Loucy (cell line): ENCODE measurements around the gene PKHD1.

Source experiments
- H2AFZ ChIP-seq: fragments of 200-600 bp; sonication (generic); 2 replicates; pipeline ENCODE4 v1.6.0; 2016; ENCODE audit warnings: antibody characterized with exemption, mild to moderate bottlenecking, low read length, moderate library complexity
- H3F3A ChIP-seq: fragments of 200-600 bp; 2 replicates; pipeline ENCODE4 v1.6.0; 2016; ENCODE audit warnings: antibody characterized with exemption, low read depth, mild to moderate bottlenecking
- H3K27me3 ChIP-seq: fragments of 200-600 bp; sonication (generic); 2 replicates; pipeline ENCODE4 v1.6.1; 2014; ENCODE audit warnings: low read length, mild to moderate bottlenecking; ENCODE audit not compliant: insufficient read depth, poor library complexity, severe bottlenecking
- H3K36me3 ChIP-seq: fragments of 200-600 bp; sonication (generic); 2 replicates; pipeline ENCODE4 v1.6.1; 2016; ENCODE audit warnings: low read length; ENCODE audit not compliant: insufficient read depth
- H3K4me1 ChIP-seq: fragments of 200-600 bp; sonication (generic); 2 replicates; pipeline ENCODE4 v1.5.1; 2014; ENCODE audit warnings: low read length, mild to moderate bottlenecking; ENCODE audit not compliant: insufficient read depth, poor library complexity, severe bottlenecking
- H3K4me2 ChIP-seq: fragments of 200-600 bp; sonication (generic); 2 replicates; pipeline ENCODE4 v1.6.0; 2014; ENCODE audit warnings: antibody characterized with exemption, low read length, low read depth, mild to moderate bottlenecking; ENCODE audit not compliant: poor library complexity, severe bottlenecking
- H3K4me3 ChIP-seq: fragments of 200-600 bp; sonication (generic); 2 replicates; pipeline ENCODE4 v1.5.1; 2014; ENCODE audit warnings: low read length, mild to moderate bottlenecking, mixed read lengths; ENCODE audit not compliant: poor library complexity, severe bottlenecking
- H3K79me2 ChIP-seq: fragments of 200-600 bp; sonication (generic); 2 replicates; pipeline ENCODE4 v1.6.1; 2014; ENCODE audit warnings: low read length; ENCODE audit not compliant: insufficient read depth
- H3K9ac ChIP-seq: fragments of 200-600 bp; sonication (generic); 2 replicates; pipeline ENCODE4 v1.6.0; 2014; ENCODE audit warnings: mild to moderate bottlenecking, low read depth, low read length, moderate library complexity; ENCODE audit not compliant: poor library complexity, severe bottlenecking
- H3K9me2 ChIP-seq: fragments of 200-600 bp; sonication (generic); replicated peaks from 2 replicates; pipeline ENCODE4 v1.6.1; 2016; ENCODE audit warnings: low read depth, low read length, mixed read lengths
- H3K9me3 ChIP-seq: fragments of 200-600 bp; sonication (generic); 2 replicates; pipeline ENCODE4 v1.6.1; 2014; ENCODE audit warnings: mild to moderate bottlenecking, antibody characterized with exemption, low read length, low read depth; ENCODE audit not compliant: insufficient read depth
- H4K20me1 ChIP-seq: fragments of 200-600 bp; sonication (generic); 2 replicates; pipeline ENCODE4 v1.6.0; 2014; ENCODE audit warnings: antibody characterized with exemption, low read length, mild to moderate bottlenecking; ENCODE audit not compliant: insufficient read depth, poor library complexity, severe bottlenecking
- EZH2phosphoT487 ChIP-seq: fragments of 200-600 bp; IDR thresholded peaks from 2 replicates; pipeline ENCODE4 v1.6.1; 2018; ENCODE audit warnings: antibody characterized with exemption, mild to moderate bottlenecking, moderate library complexity, borderline replicate concordance
- TF ChIP-seq, protein P1 (sequence below): fragments of 200-600 bp; sonication (generic); conservative IDR thresholded peaks from 2 replicates; pipeline ENCODE4 v1.5.1; 2014; ENCODE audit warnings: mild to moderate bottlenecking, antibody characterized with exemption, low read length

Gene PKHD1

DNA sequence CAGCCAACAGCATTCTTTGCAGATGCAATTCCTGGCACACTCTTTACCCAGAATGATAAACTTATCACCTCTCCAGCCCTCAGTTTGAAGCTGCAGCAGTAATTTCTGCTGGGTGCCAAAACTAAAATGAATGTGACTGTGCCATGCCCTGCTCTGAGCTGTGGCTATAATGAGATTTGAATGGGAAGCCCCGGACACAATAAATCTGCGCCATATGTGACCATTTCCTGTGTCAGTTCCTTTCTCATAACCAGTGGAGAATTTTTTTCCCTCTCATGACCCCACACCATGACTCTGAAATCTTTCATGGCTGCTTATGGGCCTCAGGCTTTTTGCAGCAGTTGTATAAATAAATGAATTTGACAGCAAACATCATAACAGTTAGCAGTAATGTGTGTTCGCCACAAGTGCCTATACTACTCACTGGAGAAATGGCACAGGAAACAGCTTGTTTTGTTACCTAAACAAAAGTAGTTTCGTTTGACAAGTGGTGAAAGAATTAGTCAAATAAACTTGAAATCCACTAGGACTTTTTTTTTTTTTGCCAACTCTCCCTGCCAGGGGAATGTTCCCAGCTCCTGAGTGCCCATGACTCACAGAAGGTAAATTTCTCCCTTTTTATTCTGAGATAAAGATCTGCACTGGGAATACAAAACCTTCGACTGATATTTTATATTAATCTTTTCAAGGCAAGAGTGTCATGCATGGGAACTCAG, 408.4 kb downstream of the PKHD1 start:
- Histone ChIP-seq H4K20me1 (no peaks in the 10 kb centered on the region), H3K4me3 (no peak overlapping the region), H2AFZ (no peak overlapping the region), H3K4me1 (no peaks in the 10 kb centered on the region), H3K27me3 (no peaks in the 10 kb centered on the region), H3F3A (no peaks in the 10 kb centered on the region), H3K9ac (no peak overlapping the region), H3K36me3 (no peaks in the 10 kb centered on the region), H3K9me2 (no peaks in the 10 kb centered on the region), H3K79me2 (no peaks in the 10 kb centered on the region), H3K9me3 (no peaks in the 10 kb centered on the region), H3K4me2 (no peak overlapping the region)
- TF ChIP-seq, protein P1, sequence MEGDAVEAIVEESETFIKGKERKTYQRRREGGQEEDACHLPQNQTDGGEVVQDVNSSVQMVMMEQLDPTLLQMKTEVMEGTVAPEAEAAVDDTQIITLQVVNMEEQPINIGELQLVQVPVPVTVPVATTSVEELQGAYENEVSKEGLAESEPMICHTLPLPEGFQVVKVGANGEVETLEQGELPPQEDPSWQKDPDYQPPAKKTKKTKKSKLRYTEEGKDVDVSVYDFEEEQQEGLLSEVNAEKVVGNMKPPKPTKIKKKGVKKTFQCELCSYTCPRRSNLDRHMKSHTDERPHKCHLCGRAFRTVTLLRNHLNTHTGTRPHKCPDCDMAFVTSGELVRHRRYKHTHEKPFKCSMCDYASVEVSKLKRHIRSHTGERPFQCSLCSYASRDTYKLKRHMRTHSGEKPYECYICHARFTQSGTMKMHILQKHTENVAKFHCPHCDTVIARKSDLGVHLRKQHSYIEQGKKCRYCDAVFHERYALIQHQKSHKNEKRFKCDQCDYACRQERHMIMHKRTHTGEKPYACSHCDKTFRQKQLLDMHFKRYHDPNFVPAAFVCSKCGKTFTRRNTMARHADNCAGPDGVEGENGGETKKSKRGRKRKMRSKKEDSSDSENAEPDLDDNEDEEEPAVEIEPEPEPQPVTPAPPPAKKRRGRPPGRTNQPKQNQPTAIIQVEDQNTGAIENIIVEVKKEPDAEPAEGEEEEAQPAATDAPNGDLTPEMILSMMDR, result no peak
- no peak for TF ChIP-seq EZH2phosphoT487

DNA sequence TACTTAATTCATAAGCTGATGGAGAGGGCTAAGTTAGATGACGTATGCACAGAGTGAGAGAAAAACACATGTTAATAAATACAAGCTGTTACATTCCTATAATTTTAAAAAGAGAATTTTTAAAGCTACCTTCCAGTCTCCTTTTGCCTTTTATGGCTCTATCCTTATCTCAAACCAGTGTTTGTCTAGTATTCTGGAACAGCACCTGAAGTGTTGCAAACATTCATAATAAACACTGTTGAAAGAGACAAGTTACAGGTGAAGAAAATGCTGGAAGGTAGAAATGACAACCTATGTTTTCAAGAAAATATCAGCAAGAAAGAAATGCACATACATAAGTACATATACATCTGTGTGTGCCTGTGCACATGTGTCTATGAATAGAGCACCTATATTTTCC, 409.1 kb downstream of the PKHD1 start:
- no peak overlapping the region for H3K4me2 ChIP-seq
- no peaks in the 10 kb centered on the region for H3K9me3 ChIP-seq
- TF ChIP-seq, protein P1, result no peak
- TF ChIP-seq EZH2phosphoT487, result no peak
- H3K27me3 ChIP-seq, result no peaks in the 10 kb centered on the region
- no peaks in the 10 kb centered on the region for H4K20me1 ChIP-seq
- H3K36me3 ChIP-seq, result no peaks in the 10 kb centered on the region
- H3K4me1 ChIP-seq, result no peaks in the 10 kb centered on the region
- H3K9me2 ChIP-seq, result no peaks in the 10 kb centered on the region
- no peaks in the 10 kb centered on the region for H3K79me2 ChIP-seq
- H3F3A ChIP-seq, result no peaks in the 10 kb centered on the region
- no peak overlapping the region for H3K4me3 ChIP-seq
- no peak overlapping the region for H3K9ac ChIP-seq
- no peak overlapping the region for H2AFZ ChIP-seq

DNA sequence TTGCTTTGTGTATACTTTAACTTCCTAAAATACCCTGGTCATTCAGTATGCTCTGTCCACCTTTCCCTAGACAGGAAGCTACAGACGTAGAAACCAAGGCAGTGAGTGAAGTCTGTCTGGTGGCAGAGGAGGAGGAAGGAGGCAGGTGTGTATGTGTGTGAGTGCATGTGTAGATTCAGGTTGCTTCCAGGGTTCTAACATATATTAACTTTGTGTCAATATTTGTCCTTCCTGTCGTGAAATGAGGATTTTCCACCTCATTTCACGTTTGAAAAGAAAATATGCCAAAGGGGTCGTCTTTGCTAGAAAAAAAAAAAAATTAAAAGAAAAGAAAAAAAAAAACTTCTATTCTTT, 411.5 kb downstream of the PKHD1 start:
- Histone ChIP-seq H3K4me1 (no peaks in the 10 kb centered on the region), H3K4me2 (no peak overlapping the region), H2AFZ (no peak overlapping the region), H3K79me2 (no peaks in the 10 kb centered on the region), H4K20me1 (no peaks in the 10 kb centered on the region), H3K27me3 (no peaks in the 10 kb centered on the region), H3K9me2 (no peaks in the 10 kb centered on the region), H3K9ac (no peak overlapping the region), H3K4me3 (no peak overlapping the region), H3F3A (no peaks in the 10 kb centered on the region), H3K9me3 (no peaks in the 10 kb centered on the region), H3K36me3 (no peaks in the 10 kb centered on the region)
- TF ChIP-seq, protein P1, result no peak
- no peak for TF ChIP-seq EZH2phosphoT487
